ENCODE data around the gene IRF5.

DNA sequence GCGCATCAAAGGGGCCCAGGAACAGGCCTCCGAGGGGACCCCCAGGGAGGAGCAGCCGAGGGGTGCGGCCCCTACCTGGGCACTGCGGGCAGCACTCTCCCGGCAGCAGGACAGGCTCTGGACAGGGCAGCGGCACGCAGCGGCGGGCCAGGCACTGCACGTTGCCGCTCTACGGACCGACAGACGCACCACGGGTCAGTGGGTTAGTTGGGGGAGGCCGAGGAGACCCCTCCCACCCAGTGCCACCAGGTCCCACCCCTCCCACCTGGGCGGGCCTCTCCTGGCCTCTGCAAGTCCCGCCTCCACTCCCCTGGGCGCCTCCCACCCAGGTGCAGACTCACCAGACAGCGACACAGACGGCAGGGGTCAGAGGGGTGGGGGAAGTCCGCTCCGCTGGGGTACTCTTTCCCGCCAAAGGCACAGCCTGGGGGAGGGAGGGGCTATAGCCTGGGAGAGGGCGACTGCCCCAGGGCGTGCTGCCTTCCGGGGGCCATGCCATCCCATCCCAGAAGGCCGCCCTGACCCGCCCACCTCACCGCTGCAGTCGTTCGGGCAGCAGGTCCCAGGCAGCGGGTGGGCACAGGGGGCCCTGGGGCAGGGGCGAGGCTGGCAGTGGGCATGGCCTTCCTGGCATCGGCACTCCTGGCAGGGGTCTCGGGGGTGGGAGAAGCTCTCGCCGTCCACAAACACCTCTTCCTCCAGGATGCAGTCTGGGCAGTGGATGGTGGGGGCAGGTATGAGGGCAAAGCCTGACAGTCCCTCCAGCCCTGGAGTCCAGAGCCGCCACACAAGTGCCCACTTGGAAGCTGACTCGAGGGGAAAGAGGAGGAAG, 46.4 kb upstream of the IRF5 start:
- no peak for TF ChIP-seq EZH2 (IDR thresholded peaks at IDR 0.05; ENCODE audit: borderline replicate concordance, low read length)
- TF ChIP-seq CTCF (conservative IDR thresholded peaks at IDR 0.05 in 1 of 2, IDR thresholded peaks at IDR 0.05 in 1 of 2; ENCODE audit: extremely low read depth in 1 of 2, insufficient read depth in 1 of 2, low read depth in 1 of 2, low read length in 2 of 2), result peak in 1 of 2 donors; percentile 9

Data from mammary epithelial cell (primary cell).